HG03097 (cell line): Measurements from ENCODE around the gene ZFAND2A.
"Not testable (repeated sequence)": the region's sequence is repeated elsewhere in the genome, so short reads cannot be mapped to it uniquely, and the experiment has no call there.

Experiments
- ATAC-seq: cut with Tn5 transposase; IDR thresholded peaks from one replicate; pipeline ENCODE4 v1.9.1; 2021; ENCODE audit not compliant: unreplicated experiment, low FRiP score

The ZFAND2A gene

GRCh38 chr7:1127001-1127400 is 33.0 kb downstream of the ZFAND2A start:
- no peak for ATAC-seq

GRCh38 chr7:1125603-1125969 is 34.4 kb downstream of the ZFAND2A start:
- no peak for ATAC-seq

GRCh38 chr7:1124816-1125602 is 35.0 kb downstream of the ZFAND2A start:
- ATAC-seq, result no peak

DNA sequence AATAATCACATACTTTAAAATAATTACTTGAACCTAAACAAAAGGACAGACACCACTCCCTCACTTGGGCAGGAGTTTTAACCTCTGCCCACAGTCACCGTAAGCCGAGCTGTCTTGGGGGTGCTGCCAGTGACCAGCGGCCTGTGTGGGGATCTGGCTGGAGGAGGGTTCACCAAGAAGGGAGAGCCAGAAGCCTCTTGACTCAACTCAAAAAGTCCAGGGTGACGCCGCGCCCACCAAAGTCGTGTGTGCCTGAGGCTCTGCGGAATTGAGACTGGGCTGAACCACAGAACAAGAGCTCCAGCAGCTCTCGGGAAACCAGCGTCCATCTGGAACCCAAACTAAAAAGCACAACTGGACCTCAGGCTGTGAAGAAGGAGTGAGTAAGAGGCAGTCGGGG is 35.8 kb downstream of the ZFAND2A start:
- ATAC-seq, result no peak

DNA sequence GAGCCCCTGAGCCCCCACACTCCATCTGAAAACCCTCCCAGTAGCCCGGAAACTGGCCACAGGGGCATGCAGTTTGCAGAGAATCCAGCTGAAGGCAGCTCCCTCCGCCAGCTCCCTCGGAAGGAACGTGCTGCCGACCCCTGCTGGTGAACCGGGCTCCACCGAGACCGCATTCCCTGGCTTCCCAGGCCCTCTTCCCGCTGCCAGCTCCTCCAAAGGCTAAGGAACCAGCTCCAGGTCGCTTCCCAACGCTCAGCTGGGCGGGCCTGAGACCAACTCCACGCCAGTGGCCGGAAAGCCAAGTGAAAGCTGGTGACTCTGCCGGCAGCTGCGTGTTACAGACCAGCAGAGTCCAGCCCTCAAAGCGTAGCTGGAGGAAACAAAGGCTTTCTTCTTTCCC is 36.3 kb downstream of the ZFAND2A start:
- ATAC-seq, result no peak

DNA sequence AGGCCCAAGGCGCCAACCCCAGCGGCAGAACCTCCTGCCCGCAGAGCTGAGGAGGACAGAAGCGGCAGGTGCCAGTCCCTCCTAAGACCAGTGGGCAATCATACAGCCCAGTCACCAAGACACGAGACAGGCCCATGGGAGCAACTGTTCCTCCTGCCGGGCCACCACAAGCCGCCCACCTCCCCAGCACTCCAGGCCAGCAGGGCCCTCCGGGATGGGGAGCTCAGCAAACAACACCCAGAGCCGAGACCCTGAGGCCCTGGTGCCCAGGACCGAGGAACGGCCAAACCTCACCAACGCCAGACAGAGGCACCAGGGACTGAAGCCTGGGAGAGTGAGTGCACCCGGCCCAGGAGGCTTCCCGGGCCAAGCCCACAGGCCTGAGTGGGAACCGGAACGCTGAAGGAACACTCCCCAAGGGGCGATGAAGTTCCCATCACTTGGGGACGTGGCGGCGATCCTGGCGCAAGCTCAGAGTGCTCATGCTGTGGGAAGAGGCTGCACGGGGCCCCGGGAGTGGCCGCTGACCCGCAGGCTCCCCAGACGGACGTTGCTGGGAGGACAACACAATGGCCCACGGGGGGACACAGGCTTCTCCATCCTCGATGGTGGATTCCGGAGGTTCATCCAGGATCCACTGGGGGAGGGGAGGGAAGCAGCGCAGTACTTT is 37.0 kb downstream of the ZFAND2A start:
- ATAC-seq, result no peak

GRCh38 chr7:1121886-1122831 is 37.8 kb downstream of the ZFAND2A start:
- ATAC-seq, result no peak

GRCh38 chr7:1121476-1121875 is 38.5 kb downstream of the ZFAND2A start:
- ATAC-seq, result no peak

GRCh38 chr7:1120791-1121190 is 39.2 kb downstream of the ZFAND2A start:
- ATAC-seq, result no peak

GRCh38 chr7:1119201-1119600 is 40.8 kb downstream of the ZFAND2A start:
- ATAC-seq, result no peak

- ATAC-seq, result no peak
Measured at GRCh38 chr7:1117321-1117928, 42.6 kb downstream of the ZFAND2A start.

- not testable (repeated sequence) for ATAC-seq
Measured at GRCh38 chr7:1116383-1117008, 43.5 kb downstream of the ZFAND2A start.

GRCh38 chr7:1115171-1116045 is 44.6 kb downstream of the ZFAND2A start:
- ATAC-seq, result not testable (repeated sequence)

DNA sequence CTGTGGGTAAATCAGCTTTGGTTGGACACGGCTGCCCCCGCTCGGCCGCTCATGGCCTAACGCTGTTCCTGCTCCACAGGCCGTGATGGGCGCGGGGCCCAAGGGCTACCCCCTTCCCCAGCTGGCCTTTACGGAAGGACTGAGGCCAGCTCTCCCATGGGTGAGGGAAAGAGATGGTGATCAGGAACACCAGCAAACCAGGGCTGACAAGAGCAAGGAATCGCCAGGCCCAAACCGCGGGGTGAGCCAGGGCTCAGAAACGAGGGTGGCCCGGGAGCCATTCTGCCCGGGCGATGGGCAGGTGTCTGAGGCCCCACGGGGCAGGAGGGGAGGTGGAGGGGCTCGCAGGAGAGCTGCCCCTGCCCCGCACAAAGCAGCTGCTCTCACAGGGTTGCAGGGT is 45.5 kb downstream of the ZFAND2A start:
- ATAC-seq, result no peak

DNA sequence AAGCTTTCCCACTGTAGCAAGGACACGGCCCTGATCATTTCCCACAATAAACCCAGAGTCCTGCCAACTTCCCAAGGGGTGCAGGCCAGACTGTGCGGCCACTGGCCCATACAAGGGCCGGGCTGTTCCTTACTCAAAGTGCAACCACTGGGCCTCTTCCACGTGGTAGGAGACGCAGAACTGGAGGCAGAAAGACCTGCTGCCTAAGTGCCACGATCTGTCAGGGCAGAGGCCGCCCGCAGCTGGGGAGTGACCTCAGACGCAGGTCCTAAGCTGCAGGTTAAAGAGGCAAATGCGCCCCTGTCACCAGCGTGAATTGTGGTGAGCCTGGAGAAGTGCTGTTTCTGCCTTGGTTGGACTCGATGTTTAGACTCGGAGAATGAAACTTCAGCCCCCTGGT is 45.9 kb downstream of the ZFAND2A start:
- no peak for ATAC-seq

GRCh38 chr7:1113548-1113885 is 46.5 kb downstream of the ZFAND2A start:
- no peak for ATAC-seq

DNA sequence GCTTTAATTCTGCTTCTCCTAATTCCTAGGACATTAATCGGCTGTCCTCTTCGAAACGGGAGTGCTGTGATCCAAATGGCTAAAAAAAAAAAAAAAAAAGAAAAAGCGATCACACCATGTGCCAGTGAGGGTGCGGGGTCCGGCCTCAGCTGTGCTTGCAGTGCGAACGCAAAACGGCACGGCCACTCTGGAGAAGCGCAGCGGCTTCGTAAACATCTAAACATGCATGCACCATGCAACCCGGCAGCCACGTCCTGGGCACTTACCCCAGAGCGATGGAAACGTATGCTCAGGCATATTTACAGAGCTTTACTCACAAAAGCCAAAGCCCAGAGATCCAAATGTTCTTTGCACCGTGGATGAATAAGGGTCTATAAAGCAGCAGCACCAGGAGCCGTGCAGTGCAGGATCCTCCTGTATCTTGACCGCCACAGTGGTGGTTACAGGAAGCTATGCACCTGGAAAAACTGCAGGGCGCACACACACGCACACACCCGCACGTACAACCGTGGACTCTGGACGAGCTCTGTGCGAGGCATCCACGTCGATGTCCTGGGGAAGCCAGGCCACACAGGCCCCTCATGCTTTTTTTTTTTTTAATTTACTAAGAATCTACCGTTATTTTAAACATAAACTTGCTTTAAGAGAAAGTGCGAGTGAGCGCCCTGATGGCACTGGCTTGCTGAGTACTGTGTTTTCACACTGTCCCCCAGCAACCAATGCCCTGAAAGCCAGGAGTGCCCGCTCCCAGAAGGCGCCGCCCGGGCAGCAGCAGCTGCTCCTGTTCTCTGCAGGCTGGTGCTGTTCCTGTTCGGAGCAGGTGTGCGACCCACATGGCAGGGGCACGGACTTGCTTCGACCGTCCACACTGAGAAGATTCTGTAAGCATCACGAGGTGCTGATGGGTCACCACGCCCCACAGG is 47.1 kb downstream of the ZFAND2A start:
- no peak for ATAC-seq

DNA sequence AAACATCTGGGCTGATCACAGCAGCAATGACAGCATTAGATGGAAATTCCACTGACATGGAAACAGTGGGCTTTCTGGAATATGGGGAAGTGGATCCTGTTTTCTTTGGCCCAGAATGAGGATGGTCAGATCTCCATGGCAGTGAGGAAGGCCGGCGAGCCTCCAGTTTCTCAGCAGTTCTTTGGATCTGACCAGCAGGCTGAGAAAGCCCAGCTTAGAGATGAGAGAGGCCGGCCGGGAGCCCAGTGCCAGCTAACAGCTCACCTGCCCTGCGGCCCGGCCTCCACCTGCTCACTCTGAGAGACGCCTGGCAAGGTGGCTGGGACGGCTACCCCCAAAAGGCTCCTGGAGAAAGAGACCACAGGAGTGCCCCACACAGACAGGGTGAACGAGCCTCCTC is 47.9 kb downstream of the ZFAND2A start:
- no peak for ATAC-seq
